H9 (cell line): Measurements from ENCODE around the gene FGB. TPM values are rescaled to one million over a fixed set of nuclear protein-coding genes. Genes with fewer than 3 reads are reported as not detected.

Experiments
- DNase-seq: peaks from one replicate; pipeline ENCODE4 v3.0.0-alpha.2; 2017
- H2AFZ ChIP-seq: one replicate; pipeline ENCODE4 v1.6.1; 2013; ENCODE audit warnings: mild to moderate bottlenecking, low read length, control low read depth, moderate library complexity
- H2AK5ac ChIP-seq: 2 replicates; pipeline ENCODE4 v1.6.1; 2013; ENCODE audit warnings: low read length, control low read depth, mixed read lengths; ENCODE audit not compliant: insufficient read length
- H2BK120ac ChIP-seq: one replicate; pipeline ENCODE4 v1.6.1; 2013; ENCODE audit warnings: low read depth, mild to moderate bottlenecking, low read length, control low read depth, inconsistent platforms; ENCODE audit not compliant: poor library complexity, severe bottlenecking
- H2BK12ac ChIP-seq: 2 replicates; pipeline ENCODE4 v1.6.1; 2013; ENCODE audit warnings: low read length, control low read depth, mixed read lengths, low read depth; ENCODE audit not compliant: insufficient read length
- H2BK15ac ChIP-seq: 2 replicates; pipeline ENCODE4 v1.6.1; 2013; ENCODE audit warnings: low read depth, low read length, control low read depth
- H2BK20ac ChIP-seq: one replicate; pipeline ENCODE4 v1.6.1; 2013; ENCODE audit warnings: low read depth, mild to moderate bottlenecking, low read length, control low read depth, inconsistent platforms; ENCODE audit not compliant: poor library complexity, severe bottlenecking
- H2BK5ac ChIP-seq: 2 replicates; pipeline ENCODE4 v1.6.1; 2013; ENCODE audit warnings: low read length, control low read depth, mixed read lengths; ENCODE audit not compliant: insufficient read length
- H3K14ac ChIP-seq: 2 replicates; pipeline ENCODE4 v1.6.1; 2013; ENCODE audit warnings: low read length, control low read depth; ENCODE audit not compliant: insufficient read depth
- H3K18ac ChIP-seq: 2 replicates; pipeline ENCODE4 v1.6.1; 2013; ENCODE audit warnings: low read depth, mild to moderate bottlenecking, mixed read lengths, low read length, control low read depth; ENCODE audit not compliant: insufficient read length
- H3K23ac ChIP-seq: 2 replicates; pipeline ENCODE4 v1.6.1; 2013; ENCODE audit warnings: low read length, control low read depth, mixed read lengths, low read depth; ENCODE audit not compliant: insufficient read length
- H3K23me2 ChIP-seq: 2 replicates; pipeline ENCODE4 v1.6.1; 2013; ENCODE audit warnings: low read depth, mild to moderate bottlenecking, mixed read lengths, low read length, control low read depth; ENCODE audit not compliant: insufficient read length, poor library complexity, severe bottlenecking
- H3K27ac ChIP-seq: 2 replicates; pipeline ENCODE4 v1.5.1; 2013; ENCODE audit warnings: low read length, control low read depth, mixed read lengths, low read depth; ENCODE audit not compliant: insufficient read length
- H3K27me3 ChIP-seq: 2 replicates; pipeline ENCODE4 v1.6.1; 2013; ENCODE audit warnings: low read length, control low read depth, inconsistent platforms; ENCODE audit not compliant: insufficient read depth
- H3K4ac ChIP-seq: 2 replicates; pipeline ENCODE4 v1.6.1; 2013; ENCODE audit warnings: low read depth, mild to moderate bottlenecking, control low read depth, inconsistent platforms, low read length, moderate library complexity
- H3K4me1 ChIP-seq: 2 replicates; pipeline ENCODE4 v1.6.1; 2013; ENCODE audit warnings: low read length, control low read depth, inconsistent platforms; ENCODE audit not compliant: insufficient read depth
- H3K4me2 ChIP-seq: 2 replicates; pipeline ENCODE4 v1.6.1; 2013; ENCODE audit warnings: low read length, control low read depth, mixed read lengths; ENCODE audit not compliant: insufficient read length, insufficient read depth
- H3K56ac ChIP-seq: 2 replicates; pipeline ENCODE4 v1.6.1; 2013; ENCODE audit warnings: low read depth, mild to moderate bottlenecking, mixed read lengths, low read length, control low read depth; ENCODE audit not compliant: insufficient read length
- H3K79me1 ChIP-seq: 2 replicates; pipeline ENCODE4 v1.6.1; 2013; ENCODE audit warnings: low read depth, mild to moderate bottlenecking, moderate library complexity, low read length, control low read depth, inconsistent platforms; ENCODE audit not compliant: insufficient read depth, poor library complexity, severe bottlenecking
- H3K79me2 ChIP-seq: 2 replicates; pipeline ENCODE4 v1.6.1; 2013; ENCODE audit warnings: low read length, control low read depth, inconsistent platforms; ENCODE audit not compliant: insufficient read depth
- H3K9ac ChIP-seq: 2 replicates; pipeline ENCODE4 v1.6.1; 2013; ENCODE audit warnings: low read length, control low read depth, mixed read lengths; ENCODE audit not compliant: insufficient read length; ENCODE audit errors: extremely low read depth
- H3K9me3 ChIP-seq: one replicate; pipeline ENCODE4 v1.6.1; 2013; ENCODE audit warnings: low read depth, low read length, inconsistent platforms; ENCODE audit not compliant: control insufficient read depth
- H3T11ph ChIP-seq: one replicate; pipeline ENCODE4 v1.6.1; 2013; ENCODE audit warnings: mild to moderate bottlenecking, low read length, control low read depth, inconsistent platforms
- H4K20me1 ChIP-seq: one replicate; pipeline ENCODE4 v1.6.1; 2013; ENCODE audit not compliant: control insufficient read depth, insufficient read length, insufficient read depth
- H4K5ac ChIP-seq: 2 replicates; pipeline ENCODE4 v1.6.1; 2013; ENCODE audit warnings: low read depth, mild to moderate bottlenecking, mixed read lengths, low read length, control low read depth; ENCODE audit not compliant: insufficient read length
- H4K8ac ChIP-seq: replicated peaks from 2 replicates; pipeline ENCODE4 v1.6.1; 2013; ENCODE audit warnings: low read length, control low read depth, mixed read lengths, low read depth; ENCODE audit not compliant: insufficient read length
- H4K91ac ChIP-seq: 2 replicates; pipeline ENCODE4 v1.6.1; 2013; ENCODE audit warnings: low read depth, mild to moderate bottlenecking, moderate library complexity, mixed read lengths, low read length, control low read depth; ENCODE audit not compliant: insufficient read length
- H3K27ac Mint-ChIP-seq, 3 experiments: 2 replicates in 2 of 3; 3 replicates in 1 of 3; pipeline ENCODE4 v1.8.0; 2020 to 2021; ENCODE audit warnings: mixed read lengths in 3 of 3, mild to moderate bottlenecking in 1 of 3, moderate library complexity in 1 of 3
- H3K27me3 Mint-ChIP-seq: 2 replicates; pipeline ENCODE4 v1.8.0; 2021; ENCODE audit warnings: low read depth, mild to moderate bottlenecking, moderate library complexity, mixed read lengths
- H3K36me3 Mint-ChIP-seq, 3 experiments: 2 replicates in 2 of 3; 3 replicates in 1 of 3; pipeline ENCODE4 v1.8.0; 2020 to 2021; ENCODE audit warnings: low read depth in 3 of 3, mixed read lengths in 3 of 3; ENCODE audit not compliant: insufficient read depth in 1 of 3
- H3K4me1 Mint-ChIP-seq, 2 experiments: 2 replicates each; pipeline ENCODE4 v1.8.0; 2020; ENCODE audit warnings: mixed read lengths in 2 of 2
- H3K4me3 Mint-ChIP-seq, 2 experiments: 2 replicates in 1 of 2; 3 replicates in 1 of 2; pipeline ENCODE4 v1.8.0; 2020 to 2021; ENCODE audit warnings: mild to moderate bottlenecking in 2 of 2, mixed read lengths in 2 of 2, moderate library complexity in 1 of 2
- H3K9me3 Mint-ChIP-seq, 2 experiments: 2 replicates in 1 of 2; 3 replicates in 1 of 2; pipeline ENCODE4 v1.8.0; 2020; ENCODE audit warnings: mild to moderate bottlenecking in 2 of 2, mixed read lengths in 2 of 2, moderate library complexity in 1 of 2
- WGBS: extraction: QIAGEN DNeasy Blood & Tissue Kit; methylation state at CpG from one replicate; pipeline ENCODE4 v1.1.7; 2013; ENCODE audit warnings: missing lambda C conversion rate, low lambda C conversion rate, mixed read lengths; ENCODE audit not compliant: insufficient read length; ENCODE audit errors: extremely low coverage; 5-methylcytosine and 5-hydroxymethylcytosine counted together
- total RNA-seq: library from RNA; stranded (reverse); gene quantifications from 2 replicates; pipeline ENCODE4 v1.2.1, GENCODE V29; 2021
- TF ChIP-seq, protein P1 (sequence below): fragments of 200-600 bp; sonication (generic); conservative IDR thresholded peaks from 3 replicates; pipeline ENCODE4 v1.8.0; 2021; ENCODE audit warnings: antibody characterized with exemption, mild to moderate bottlenecking

Gene FGB
- total RNA-seq, 1 experiment from 2014 or later: not detected

DNA sequence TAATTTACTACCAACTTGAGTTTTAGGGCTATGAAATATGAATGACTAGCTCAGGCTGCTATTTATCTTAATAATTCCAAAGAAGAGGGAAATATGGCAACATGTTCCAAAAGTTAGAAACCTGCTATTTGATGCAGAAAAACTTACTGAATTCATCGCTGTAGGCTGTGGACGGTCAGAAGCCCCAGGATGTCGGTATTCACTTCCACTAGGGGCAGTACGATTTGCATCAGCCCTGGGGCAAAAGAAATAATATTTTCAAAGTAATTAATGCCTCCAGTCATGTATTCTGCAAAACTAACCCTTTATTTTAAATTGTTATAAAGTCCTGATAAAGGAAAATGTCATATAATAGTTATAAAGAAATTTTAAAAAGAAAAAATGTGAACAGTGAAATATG, 17.1 kb upstream of the FGB start:
- Mint-ChIP-seq H3K4me1 (peaks cover 9 to 10% of the 10 kb centered on the region in 2 experiments), H3K36me3 (peaks cover 22 to 60% (median 54%) of the 10 kb centered on the region in 3 experiments; a peak in 6 of 7 replicates), H3K4me3 (no peak overlapping the region), H3K27ac (no peak overlapping the region), H3K27me3 (no peaks in the 10 kb centered on the region), H3K9me3 (no peaks in the 10 kb centered on the region; a peak in 1 of 5 replicates)
- Histone ChIP-seq H2BK12ac (no peak overlapping the region), H2BK20ac (no peak overlapping the region), H3K14ac (no peak overlapping the region), H4K5ac (no peak overlapping the region), H4K20me1 (no peaks in the 10 kb centered on the region), H3K9me3 (no peaks in the 10 kb centered on the region), H2AFZ (no peak overlapping the region), H3K56ac (no peak overlapping the region), H4K8ac (no peak overlapping the region), H4K91ac (no peak overlapping the region), H3K18ac (no peak overlapping the region), H3K9ac (no peak overlapping the region), H3K4me2 (no peak overlapping the region), H3K79me1 (no peaks in the 10 kb centered on the region), H3K4me1 (peaks cover 3% of the 10 kb centered on the region; the same call in 1 of the 2 replicates), H2AK5ac (no peak overlapping the region), H2BK120ac (no peak overlapping the region), H3K23ac (no peak overlapping the region), H3K27me3 (no peaks in the 10 kb centered on the region), H3K4ac (no peak overlapping the region), H2BK15ac (no peak overlapping the region), H3K23me2 (peaks cover 5% of the 10 kb centered on the region), H2BK5ac (no peak overlapping the region), H3K79me2 (peaks cover 13% of the 10 kb centered on the region; the same call in 1 of the 2 replicates), H3K27ac (no peak overlapping the region), H3T11ph (no peak overlapping the region)
- no peak for DNase-seq
- TF ChIP-seq, protein P1, sequence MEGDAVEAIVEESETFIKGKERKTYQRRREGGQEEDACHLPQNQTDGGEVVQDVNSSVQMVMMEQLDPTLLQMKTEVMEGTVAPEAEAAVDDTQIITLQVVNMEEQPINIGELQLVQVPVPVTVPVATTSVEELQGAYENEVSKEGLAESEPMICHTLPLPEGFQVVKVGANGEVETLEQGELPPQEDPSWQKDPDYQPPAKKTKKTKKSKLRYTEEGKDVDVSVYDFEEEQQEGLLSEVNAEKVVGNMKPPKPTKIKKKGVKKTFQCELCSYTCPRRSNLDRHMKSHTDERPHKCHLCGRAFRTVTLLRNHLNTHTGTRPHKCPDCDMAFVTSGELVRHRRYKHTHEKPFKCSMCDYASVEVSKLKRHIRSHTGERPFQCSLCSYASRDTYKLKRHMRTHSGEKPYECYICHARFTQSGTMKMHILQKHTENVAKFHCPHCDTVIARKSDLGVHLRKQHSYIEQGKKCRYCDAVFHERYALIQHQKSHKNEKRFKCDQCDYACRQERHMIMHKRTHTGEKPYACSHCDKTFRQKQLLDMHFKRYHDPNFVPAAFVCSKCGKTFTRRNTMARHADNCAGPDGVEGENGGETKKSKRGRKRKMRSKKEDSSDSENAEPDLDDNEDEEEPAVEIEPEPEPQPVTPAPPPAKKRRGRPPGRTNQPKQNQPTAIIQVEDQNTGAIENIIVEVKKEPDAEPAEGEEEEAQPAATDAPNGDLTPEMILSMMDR: peak; percentile 50
- no CpG with 5 or more reads among the region's 4 CpGs for WGBS
